Erythroblast (primary cell): ENCODE results near the gene IRS1.

Source experiments
- GATA1 ChIP-seq: IDR thresholded peaks from 2 replicates; pipeline ENCODE4 v1.6.1; 2011; ENCODE audit warnings: low read depth, mild to moderate bottlenecking, control low read depth, low read length, moderate library complexity
- POLR2A ChIP-seq: IDR thresholded peaks from 2 replicates; pipeline ENCODE4 v1.6.1; 2011; ENCODE audit warnings: mild to moderate bottlenecking, low read length

GRCh38 chr2:226760412-226761194 lies 39.0 kb downstream of the IRS1 start:
- TF ChIP-seq POLR2A: no peak
- TF ChIP-seq GATA1: no peak
